Daoy (cell line): Measurements from ENCODE around the gene GGA1. TPM values are rescaled to one million over a fixed set of nuclear protein-coding genes. Genes with fewer than 3 reads are reported as not detected.
"Not testable (repeated sequence)": the region's sequence is repeated elsewhere in the genome, so short reads cannot be mapped to it uniquely, and the experiment has no call there.

ENCODE experiments used
- DNase-seq: peaks from one replicate; pipeline ENCODE4 v3.0.0-alpha.2; 2015; ENCODE audit warnings: low read depth
- total RNA-seq: library from RNA; depleted of rRNA; stranded (reverse); fragments of >200 nt; shearing (Covaris generic); gene quantifications from 2 replicates; pipeline ENCODE4 v1.2.3, GENCODE V29; 2014

The GGA1 gene
- total RNA-seq, 1 experiment from 2014 or later = 34.7 TPM

DNA sequence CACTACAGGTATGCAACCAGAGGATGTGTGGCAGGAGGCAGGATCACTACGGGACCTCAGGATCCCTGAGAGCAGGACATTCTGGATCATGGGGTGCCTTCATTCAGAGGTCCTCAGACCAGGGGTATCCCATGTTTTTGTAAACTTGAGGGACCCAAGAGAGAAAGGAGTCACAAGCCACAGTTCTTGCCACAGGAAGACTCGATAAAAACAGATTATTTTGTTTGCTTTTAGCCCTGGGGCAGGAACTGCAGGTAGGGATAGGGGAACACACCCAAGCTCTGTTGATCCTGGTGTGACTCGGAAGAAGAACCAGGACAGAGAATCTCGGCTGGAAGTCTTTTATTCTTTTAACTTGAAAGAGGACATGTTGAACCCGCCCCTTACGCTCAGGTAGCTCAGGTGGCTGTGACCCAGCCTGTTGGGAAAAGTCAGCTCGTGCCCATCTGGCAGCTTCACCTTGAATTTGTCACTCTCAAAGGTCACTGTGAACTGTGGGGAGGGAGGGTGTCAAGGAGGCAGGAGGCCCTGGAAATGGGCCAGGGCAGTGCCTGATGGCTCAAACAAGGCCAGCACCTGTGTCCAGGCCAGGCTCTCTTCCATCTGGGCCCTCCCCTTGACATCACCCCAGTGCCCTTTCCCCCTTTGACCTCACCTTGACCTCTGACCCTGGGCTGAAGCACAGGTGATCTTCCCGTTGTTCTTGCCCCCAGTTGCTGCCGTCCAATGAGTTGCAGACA lies 38.5 kb upstream of the GGA1 start:
- DNase-seq = no peak

DNA sequence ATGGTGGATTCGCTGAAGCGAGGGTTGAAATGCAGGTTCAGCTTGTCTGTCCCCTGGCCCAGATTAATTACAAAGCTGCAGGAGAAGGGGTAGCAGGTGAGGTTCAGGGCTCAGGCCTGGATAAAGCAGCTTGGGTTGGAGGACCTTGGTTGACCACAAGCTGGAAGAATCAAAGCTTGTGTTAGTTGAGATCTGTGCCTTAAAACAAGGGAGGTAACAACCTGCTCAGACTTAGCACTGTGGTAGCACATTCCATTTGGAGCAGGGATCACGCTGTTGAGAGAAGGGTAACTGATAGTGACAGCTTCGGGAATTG lies 38.0 kb upstream of the GGA1 start:
- DNase-seq = no peak

DNA sequence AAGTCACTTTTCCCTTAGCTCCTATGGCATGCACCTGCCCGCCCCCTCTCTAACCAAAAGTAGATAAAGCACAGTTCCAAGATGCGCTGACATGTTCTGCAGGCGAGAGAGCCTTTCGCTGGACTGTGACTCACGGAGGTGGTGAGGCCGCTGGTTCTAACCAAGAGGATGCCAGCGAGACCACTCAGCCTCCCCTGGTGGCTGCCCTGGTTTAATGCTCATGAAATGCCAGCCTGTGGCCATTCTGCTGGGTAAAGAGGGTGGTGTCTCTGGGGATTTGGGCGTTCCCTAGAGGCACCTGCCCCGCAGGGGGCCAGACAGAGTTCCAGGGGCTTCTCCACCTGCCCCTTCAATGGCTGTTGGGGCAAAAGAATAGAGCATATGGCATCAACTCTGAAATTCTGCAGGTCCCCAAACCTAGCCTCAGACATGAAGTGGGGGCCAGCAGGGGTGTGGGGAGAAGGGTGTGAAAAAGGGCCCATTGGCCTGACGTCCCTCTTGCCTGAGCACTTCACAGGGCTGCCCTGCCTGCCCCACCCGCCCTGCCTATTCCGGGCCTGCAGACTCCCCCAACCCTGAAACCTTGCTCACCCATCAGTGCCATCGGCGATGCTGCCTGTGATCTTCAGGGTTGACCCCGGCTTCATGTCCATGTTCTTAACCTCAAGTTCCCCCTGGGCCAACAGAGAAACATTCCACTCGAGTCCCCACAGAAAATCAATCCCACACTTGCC lies 37.2 kb upstream of the GGA1 start:
- peak; percentile 85 for DNase-seq

DNA sequence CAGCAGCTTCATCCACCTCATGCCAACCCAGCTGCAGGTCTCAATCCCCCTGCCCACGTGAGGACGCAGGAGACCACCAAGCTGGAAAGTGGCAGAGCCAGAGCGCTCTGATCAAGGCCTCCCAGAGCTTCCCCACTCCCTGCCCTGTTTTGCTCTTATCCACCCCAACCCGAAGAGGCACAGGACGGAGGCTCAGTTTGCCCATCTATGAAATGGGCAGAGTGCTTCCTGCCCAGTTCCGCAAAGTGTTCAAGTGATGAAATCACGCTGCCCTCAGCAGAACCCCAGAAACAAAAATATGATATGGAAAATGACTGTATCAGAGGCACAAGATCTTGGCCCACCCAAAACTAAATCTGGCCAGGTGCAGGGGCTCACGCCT lies 36.7 kb upstream of the GGA1 start:
- DNase-seq = no peak

DNA sequence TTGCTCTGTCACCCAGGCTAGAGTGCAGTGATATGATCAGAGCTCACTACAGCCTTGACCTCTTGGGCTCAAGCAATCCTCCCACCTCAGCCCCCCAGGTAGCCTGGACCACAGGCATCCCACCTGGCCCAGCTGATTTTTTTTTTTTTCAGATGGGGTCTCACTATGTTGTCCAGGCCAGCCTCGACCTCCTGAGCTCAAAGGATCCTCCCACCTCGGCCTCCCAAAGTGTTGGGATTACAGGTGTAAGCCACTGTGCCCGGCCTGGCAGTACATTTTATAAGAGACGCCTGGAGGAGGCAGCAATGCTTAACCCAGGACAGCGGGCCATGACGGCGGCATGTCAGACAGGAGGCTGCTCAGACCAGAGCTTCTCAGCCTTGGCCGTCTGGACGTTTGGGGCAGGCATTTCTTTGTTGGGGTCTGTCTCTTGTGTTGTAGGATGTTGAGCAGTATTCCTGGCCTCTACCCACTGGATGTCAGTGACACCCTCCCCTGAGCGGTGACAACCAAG lies 33.1 kb upstream of the GGA1 start:
- DNase-seq = no peak

DNA sequence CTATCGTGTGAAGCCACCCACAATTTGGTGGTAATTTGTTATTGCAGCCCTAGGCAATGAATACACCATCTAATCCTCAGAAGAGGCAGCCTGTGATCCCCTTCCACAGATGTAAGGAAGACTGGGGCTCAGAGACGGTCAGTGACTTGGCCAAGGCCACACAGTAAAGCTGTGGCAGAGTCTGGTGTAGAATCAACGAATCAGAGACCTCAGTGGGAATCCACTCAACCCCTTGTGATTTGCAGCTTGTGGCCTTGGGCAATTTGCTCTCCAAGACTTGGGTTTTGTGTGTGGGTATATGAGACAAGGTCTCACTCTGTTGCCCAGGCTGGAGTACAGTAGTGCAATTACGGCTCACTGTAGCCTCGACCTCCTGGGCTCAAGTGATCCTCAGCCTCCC lies 30.6 kb upstream of the GGA1 start:
- DNase-seq = no peak

DNA sequence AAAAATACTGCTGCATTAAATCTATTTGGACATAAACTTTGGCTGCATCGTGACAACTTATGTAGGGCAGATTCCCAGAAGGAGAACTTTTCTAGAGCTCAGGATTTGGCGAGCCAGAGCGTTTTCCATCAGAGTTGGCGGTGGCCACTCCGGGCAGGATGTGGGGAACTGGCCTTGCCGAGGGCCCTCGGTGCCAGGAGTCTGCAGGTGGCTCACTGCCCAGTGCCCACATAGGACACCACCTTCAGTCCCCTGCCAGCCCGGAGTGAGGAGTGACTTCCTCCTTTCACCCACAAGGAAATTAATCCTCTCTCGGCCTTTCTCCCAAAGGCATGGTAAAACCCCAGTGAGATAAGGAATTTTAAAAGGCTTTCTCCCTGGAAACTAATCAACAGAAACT lies 27.1 kb upstream of the GGA1 start:
- DNase-seq = no peak

DNA sequence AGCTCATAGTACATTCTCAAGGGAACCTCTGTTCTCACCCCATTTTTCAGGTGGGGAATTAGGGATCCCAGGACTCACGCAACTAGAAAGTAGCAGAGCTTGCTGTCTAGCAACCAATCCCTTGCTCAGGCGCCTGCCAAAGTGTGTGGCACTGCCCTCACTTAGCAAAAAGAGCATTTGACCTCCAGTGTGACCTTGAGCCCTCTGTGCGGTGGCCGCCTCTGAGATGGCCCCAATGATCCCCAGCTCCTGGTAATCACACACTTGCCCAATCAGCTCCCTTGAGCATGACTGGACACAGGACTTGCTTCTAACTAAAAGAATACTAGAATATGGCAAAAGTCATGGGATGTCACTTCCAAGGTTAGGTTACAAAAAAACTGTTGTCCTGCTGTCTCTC lies 26.1 kb upstream of the GGA1 start:
- no peak for DNase-seq

DNA sequence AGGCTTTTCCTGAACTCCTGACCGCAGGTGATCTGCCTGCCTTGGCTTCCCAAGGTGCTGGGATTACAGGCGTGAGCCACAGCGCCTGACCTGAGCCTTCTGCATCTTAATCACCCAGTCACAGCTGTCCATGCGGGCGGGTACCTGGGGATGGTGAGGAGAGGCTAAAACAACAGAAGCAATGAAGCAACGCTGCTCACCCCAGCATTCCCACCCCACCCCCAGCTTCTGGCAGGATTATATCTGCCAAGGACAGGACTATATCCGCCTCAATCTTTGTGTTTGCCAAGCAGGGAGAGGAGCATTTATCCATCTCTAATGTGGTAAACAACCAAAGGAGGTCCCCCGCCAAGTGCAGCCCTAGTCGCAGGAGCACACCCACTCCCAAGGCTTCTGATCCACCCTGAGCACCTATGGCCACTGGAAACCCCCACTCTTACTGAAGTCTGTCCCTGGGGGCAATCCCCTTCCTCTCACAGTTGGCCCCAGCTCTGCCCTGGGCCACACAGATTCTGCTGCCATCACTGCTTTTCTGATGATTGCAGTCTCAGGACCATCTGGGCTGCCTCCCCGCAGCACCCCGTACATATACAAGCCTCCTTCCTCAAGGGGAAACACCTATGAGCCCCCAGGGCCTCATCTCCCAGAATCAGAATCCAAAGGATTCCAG lies 20.0 kb upstream of the GGA1 start:
- no peak for DNase-seq

DNA sequence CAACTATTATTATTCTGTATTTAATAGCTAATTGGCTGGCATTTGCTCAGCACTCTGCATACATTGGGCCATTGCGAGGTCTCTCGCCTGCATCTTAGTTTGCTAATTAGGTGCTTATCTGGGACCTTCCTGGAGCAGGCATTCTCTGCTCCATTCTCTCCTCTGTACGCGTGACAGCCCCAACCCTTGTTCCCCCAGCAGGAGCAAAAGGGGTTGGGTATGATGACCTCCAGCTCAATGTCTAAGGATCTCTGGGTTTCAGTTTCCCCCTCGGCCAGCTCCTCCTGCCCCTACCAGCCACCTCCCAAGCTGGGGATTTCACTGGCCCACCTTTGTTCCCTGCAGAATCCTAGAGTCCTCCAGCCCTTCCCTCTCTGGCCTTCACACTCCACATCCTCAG lies 19.0 kb upstream of the GGA1 start:
- DNase-seq = no peak

DNA sequence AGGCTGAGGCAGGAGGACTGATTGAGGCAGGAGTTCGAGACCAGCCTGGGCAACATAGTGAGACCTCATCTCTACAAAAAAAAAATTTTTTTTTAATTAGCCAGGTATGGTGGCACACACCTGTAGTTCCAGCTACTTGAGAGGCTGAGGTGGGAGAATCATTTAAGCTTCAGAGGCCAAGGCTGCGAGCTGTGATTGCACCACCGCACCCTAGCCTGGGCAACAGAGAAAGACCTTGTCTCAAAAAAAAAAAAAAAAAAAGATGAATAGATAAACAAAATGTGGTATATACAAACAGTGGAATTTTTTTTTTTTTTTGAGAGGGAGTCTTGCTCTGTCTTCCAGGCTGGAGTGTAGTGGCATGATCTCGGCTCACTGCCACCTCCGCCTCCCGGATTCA lies 17.6 kb upstream of the GGA1 start:
- not testable (repeated sequence) for DNase-seq

DNA sequence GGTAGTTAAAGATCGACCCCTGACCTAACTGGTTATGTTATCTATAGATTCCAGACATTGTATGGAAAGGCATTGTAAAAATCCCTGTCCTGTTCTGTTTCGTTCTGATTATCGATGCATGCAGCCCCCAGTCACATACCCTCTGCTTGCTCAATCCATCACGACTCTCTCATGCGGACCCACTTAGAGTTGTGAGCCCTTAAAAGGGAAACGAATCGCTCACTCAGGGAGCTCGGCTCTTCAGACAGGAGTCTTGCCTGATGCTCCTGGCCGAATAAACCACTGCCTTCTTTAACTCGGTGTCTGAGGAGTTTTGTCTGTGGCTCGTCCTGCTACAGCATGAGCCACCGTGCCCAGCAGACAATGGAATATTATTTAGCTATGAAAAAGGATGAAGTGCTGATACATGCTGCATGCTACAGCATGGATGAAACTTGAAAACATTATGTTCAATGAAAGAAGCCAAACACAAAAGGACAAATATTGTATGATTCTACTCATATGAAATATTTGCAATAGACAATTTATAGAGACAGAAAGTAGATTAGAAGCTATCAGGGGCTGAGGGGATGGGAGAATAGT lies 16.7 kb upstream of the GGA1 start:
- no peak for DNase-seq

DNA sequence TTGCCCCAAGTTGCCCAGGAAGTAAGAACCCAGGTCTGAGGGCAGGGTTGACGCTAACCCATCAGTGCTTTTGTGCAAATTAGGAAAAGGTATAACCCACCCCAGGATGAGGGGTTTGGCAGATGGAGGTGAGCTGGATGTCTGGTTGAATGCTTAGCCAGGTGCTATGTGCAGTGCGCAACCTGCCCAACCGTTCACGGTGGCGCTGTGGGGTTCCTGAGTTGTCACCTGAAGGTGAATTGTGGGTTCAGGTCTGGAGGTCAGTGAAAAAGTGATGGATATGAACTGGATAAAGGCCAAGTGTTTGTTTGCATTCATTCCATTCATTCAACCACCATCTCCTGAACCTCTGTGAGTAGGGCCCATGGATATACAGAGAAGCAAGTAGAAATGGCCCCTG lies 14.4 kb upstream of the GGA1 start:
- DNase-seq = no peak

DNA sequence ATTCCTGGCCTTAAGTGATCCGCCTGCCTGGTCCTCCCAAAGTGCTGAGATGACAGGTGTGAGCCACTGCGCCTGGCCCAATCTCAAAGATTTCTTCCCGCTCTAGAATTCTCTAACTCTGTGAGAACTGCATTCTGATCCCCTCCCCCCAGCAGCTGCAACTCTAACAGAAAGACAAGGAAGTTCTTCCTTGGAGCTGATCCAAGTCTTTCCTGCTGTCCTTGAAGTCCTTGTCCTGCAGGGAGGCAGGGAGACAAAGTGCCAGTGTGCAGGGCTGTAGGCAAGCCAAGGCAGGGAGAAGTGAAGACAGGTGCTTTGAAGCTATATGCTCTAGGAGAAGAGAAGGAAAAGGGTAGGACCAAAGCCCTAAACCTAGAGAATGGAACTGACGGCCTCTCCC lies 9.5 kb upstream of the GGA1 start:
- no peak for DNase-seq

DNA sequence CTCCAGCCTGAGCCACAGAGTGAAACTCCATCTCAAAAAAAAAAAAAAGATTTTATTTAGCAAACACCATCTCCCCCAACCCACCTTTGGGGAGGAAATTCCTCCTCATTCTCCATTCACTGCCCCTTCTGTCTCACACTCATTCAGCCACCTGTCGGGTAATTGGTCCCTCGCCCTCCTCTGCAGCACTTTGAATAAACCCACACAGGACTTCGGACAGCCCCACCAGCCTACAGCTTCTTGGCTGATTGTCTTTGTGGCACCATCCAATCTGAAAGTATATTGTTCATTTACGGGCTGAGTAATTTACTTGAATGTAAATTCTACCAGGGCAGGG lies 7.5 kb upstream of the GGA1 start:
- no peak for DNase-seq

DNA sequence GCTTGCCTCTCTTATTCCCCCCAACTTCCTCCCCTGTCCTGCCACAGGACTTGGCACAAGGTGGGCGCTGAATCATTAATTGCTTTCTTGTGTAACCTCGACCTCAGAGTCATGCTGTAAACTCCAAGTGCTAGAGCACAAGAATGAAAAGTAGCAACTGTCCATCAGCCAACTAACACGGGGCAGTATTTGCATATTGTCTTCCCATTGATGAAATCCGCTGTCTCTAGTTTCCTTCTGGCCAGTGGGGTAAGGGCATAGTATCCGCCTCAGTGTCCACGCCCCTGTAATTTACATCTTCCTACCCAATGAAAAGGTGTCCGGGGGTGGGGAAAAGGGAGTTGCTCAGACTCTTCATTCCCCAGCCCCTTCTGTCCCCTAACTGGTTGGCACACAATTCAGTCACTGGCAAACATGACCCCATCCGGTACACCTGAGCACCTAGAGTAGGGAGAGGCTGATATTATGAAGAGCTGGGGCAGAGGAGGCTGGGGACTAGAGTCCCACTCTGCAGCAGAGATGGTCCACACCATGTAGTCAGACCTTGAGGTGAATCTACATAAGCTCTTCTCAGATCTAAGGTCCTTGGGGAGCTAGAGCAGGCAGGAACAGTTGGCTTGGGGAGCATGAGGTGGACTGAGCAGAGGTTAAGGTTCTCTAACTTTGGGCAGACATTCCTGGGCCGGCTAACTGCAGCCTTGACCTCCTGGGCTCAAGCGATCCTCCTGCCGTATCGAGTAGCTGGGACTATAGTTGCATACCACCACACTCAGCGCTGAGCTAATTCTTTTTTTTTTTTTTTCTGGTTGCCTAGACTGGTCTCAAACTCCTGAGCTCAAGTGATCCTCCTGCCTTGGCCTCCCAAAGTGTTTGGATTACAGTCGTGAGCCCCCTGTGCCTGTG lies 6.8 kb upstream of the GGA1 start:
- DNase-seq = peak; percentile 68

DNA sequence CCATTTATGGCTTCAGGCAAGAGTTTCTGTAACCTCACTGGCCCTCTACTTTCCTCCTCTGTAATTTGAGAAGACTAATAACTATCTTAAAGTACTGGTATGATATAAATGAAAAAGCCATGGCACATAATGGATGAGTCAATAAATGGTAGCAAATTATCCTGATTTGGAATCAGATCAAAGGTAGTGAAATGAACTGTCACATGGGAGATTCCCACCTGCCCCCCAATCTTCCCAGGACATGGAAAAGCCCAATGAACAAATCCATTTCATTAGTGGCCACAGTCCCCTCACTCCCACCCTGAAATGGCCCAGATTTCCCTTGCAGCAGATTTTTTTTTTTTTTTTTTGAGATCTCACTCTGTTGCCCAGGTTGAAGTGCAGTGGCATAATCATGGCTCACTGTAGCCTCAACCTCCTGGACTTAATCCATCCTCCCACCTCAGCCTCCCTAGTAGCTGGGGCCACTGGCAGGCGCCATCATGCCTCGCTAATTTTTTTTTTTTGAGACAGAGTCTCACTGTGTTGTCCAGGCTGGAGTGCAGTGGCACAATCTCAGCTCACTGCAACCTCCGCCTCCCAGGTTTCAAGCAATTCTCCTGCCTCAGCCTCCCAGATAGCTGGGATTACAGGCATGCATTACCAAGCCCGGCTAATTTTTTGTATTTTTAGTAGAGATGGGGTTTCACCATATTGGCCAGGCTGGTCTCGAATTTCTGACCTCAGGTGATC lies 5.9 kb upstream of the GGA1 start:
- not testable (repeated sequence) for DNase-seq

DNA sequence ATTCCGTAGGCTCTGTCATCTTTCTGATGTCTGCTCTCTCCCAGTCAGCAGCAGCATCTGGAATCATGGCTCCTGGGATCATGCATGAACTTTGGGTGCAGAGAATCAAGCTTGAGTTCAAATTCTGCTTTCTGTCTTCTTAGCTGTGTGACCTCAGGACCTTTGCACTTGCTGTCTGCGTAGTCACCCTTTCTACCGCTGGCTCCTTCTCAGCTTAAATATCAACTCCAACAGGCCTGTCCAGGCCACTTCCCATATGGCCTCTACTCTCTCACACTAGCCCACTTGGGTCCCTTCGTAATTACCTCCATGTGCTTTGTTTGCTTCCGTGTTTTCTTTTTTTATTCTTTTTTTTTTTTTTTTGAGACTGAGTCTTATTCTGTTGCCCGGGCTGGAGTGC lies 4.6 kb upstream of the GGA1 start:
- no peak for DNase-seq

DNA sequence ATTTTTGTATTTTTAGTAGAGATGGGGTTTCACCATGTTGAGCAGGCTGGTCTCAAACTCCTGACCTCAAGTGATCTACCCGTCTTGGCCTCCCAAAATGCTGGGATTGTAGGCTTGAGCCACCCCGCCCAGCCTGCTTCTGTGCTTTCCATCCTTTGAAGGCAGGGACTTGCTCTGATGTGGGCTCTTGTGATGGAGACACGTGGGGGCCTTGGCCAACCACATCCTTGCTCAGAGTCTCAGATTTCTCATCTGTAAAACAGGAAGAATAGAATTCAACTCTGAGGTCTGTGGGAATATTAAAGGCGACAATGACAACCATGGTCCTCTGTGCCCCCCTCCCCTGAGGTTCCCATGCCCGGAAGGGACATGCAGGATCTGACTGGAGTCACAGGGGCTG lies 3.8 kb upstream of the GGA1 start:
- DNase-seq = no peak

DNA sequence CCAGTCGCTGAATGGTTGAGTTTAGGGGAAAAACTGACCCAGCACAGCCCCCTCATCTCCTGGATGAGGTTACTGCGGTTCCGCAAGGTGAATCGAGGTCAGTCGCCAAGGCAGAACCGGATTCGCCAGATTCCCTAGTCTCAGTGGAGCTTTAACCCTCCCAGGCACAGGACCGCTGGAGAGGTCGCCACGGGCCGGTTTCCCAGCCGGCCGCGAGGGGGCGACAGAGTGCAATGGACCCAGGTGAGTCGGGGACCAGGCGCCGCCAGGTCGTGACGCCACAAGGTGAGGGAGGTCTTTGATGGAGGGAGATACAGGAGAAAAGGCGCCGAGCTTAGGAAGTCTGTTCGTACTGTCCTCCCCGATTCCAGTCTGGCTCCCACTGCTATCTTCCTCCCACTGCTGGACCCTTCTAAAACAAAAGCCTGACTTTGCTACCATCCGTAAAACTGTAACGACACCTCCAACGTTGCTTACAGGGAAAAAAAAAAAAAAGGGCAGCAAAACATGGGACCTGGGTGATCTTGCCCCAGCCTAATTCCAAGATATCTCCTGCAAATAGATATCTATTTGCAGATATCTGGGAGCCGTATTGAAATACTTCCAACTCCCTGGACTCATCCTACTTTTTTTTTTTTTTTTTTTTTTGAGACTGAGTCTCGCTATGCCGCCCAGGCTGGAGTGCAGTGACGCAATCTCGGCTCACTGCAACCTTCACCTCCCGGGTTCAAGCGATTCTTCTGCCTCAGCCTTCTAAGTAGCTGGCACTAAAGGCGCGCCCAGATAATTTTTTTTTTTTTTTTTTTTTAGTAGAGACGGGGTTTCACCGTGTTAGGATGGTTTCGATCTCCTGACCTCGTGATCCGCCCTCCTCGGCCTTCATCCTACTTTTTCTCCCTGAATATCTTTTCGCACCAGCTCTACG lies 1.4 kb upstream of the GGA1 start:
- DNase-seq = peak; percentile 86
